SU-DHL-6 (cell line): ENCODE measurements around the gene BLM.

Experiments
- EZH2phosphoT487 ChIP-seq: fragments of 200-600 bp; sonication (generic), shearing (Covaris generic); conservative IDR thresholded peaks from 2 replicates; pipeline ENCODE4 v1.6.1; 2018; ENCODE audit warnings: mild to moderate bottlenecking, antibody characterized with exemption, low read length, moderate library complexity, mixed read lengths
- TF ChIP-seq, protein P1 (sequence below): fragments of 200-600 bp; sonication (generic); IDR thresholded peaks from one replicate; pipeline ENCODE4 v1.5.1; 2017; ENCODE audit warnings: antibody characterized with exemption, mild to moderate bottlenecking, low read length, moderate library complexity; ENCODE audit not compliant: insufficient read depth, poor library complexity, severe bottlenecking

DNA sequence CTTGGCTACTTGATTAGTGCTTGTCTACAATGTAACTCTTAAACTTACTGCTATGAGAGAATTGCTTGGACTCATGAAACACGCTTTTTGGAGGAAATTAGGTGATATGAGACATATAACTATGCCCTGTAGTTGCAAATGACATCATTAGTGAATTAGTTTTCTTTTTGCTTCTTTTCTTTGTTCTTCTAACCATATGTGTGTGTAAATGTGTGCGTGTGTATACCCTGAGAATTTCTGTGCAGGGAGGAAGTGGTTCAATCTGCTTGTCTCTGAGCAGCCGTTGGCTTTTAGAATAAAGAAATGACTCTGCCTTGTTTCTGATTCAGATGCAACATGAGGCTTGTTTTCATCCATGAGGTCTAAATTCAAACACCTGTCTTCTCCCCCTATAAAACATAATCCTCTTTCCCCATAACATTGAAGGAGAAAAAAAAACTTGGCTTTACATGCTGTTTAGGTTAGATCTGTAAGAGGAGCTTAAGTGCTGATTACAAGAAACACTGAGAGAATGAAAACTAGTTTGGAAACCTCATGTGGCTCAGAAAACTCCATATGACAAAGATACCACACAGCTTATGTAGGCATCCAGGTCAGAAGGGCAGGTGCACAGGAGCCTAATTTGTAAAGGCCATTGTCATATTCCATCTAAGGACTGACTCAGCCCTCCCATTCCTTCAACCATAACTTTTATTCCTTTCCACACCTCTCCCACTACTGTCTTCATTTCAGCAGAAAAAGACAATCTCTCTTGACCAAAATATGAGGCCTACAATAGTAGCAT is 30.5 kb upstream of the BLM start:
- TF ChIP-seq, protein P1, sequence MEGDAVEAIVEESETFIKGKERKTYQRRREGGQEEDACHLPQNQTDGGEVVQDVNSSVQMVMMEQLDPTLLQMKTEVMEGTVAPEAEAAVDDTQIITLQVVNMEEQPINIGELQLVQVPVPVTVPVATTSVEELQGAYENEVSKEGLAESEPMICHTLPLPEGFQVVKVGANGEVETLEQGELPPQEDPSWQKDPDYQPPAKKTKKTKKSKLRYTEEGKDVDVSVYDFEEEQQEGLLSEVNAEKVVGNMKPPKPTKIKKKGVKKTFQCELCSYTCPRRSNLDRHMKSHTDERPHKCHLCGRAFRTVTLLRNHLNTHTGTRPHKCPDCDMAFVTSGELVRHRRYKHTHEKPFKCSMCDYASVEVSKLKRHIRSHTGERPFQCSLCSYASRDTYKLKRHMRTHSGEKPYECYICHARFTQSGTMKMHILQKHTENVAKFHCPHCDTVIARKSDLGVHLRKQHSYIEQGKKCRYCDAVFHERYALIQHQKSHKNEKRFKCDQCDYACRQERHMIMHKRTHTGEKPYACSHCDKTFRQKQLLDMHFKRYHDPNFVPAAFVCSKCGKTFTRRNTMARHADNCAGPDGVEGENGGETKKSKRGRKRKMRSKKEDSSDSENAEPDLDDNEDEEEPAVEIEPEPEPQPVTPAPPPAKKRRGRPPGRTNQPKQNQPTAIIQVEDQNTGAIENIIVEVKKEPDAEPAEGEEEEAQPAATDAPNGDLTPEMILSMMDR = no peak
- no peak for TF ChIP-seq EZH2phosphoT487
